Measurements from ENCODE around the gene ORMDL3. TPM values are rescaled to one million over a fixed set of nuclear protein-coding genes. Genes with fewer than 3 reads are reported as not detected.
"Not testable (repeated sequence)": the region's sequence is repeated elsewhere in the genome, so short reads cannot be mapped to it uniquely, and the experiment has no call there.

ORMDL3 gene
- total RNA-seq, 1 donor from 2014 or later = 47.8 TPM

GRCh38 chr17:39903158-39903884 is 24.1 kb downstream of the ORMDL3 start:
- no peaks in the 10 kb centered on the region for H3K9me3 Mint-ChIP-seq
- TF ChIP-seq, protein P1, sequence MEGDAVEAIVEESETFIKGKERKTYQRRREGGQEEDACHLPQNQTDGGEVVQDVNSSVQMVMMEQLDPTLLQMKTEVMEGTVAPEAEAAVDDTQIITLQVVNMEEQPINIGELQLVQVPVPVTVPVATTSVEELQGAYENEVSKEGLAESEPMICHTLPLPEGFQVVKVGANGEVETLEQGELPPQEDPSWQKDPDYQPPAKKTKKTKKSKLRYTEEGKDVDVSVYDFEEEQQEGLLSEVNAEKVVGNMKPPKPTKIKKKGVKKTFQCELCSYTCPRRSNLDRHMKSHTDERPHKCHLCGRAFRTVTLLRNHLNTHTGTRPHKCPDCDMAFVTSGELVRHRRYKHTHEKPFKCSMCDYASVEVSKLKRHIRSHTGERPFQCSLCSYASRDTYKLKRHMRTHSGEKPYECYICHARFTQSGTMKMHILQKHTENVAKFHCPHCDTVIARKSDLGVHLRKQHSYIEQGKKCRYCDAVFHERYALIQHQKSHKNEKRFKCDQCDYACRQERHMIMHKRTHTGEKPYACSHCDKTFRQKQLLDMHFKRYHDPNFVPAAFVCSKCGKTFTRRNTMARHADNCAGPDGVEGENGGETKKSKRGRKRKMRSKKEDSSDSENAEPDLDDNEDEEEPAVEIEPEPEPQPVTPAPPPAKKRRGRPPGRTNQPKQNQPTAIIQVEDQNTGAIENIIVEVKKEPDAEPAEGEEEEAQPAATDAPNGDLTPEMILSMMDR (conservative IDR thresholded peaks at IDR 0.05) = no peak
- no peak overlapping the region for H3K27ac Mint-ChIP-seq (ENCODE audit: unreplicated experiment)
- no peaks in the 10 kb centered on the region for H3K27me3 Mint-ChIP-seq (ENCODE audit: low read depth)
- DNase-seq (ENCODE audit: low read depth, low spot score) = no peak
- H3K36me3 Mint-ChIP-seq (ENCODE audit: low read depth) = no peaks in the 10 kb centered on the region
- H3K4me3 Mint-ChIP-seq = no peak overlapping the region
- no peaks in the 10 kb centered on the region for H3K4me1 Mint-ChIP-seq

GRCh38 chr17:39902027-39902426 is 25.4 kb downstream of the ORMDL3 start:
- not testable (repeated sequence) for H3K9me3 Mint-ChIP-seq; H3K36me3 Mint-ChIP-seq (ENCODE audit: low read depth); H3K4me3 Mint-ChIP-seq

GRCh38 chr17:39899215-39899614 is 28.2 kb downstream of the ORMDL3 start:
- Mint-ChIP-seq H3K27ac (ENCODE audit: unreplicated experiment) (no peak overlapping the region), H3K27me3 (ENCODE audit: low read depth) (peaks cover 6% of the 10 kb centered on the region), H3K36me3 (ENCODE audit: low read depth) (no peaks in the 10 kb centered on the region), H3K4me1 (no peaks in the 10 kb centered on the region), H3K9me3 (no peaks in the 10 kb centered on the region), H3K4me3 (no peak overlapping the region)
- no peak for DNase-seq (ENCODE audit: low read depth, low spot score)
- TF ChIP-seq, protein P1 (conservative IDR thresholded peaks at IDR 0.05) = no peak

More at GRCh38 chr17:39902027-39902426, 25.4 kb downstream of the ORMDL3 start:
- H3K27me3 Mint-ChIP-seq (ENCODE audit: low read depth); DNase-seq (ENCODE audit: low read depth, low spot score); H3K4me1 Mint-ChIP-seq; H3K27ac Mint-ChIP-seq (ENCODE audit: unreplicated experiment): not testable (repeated sequence)

DNA sequence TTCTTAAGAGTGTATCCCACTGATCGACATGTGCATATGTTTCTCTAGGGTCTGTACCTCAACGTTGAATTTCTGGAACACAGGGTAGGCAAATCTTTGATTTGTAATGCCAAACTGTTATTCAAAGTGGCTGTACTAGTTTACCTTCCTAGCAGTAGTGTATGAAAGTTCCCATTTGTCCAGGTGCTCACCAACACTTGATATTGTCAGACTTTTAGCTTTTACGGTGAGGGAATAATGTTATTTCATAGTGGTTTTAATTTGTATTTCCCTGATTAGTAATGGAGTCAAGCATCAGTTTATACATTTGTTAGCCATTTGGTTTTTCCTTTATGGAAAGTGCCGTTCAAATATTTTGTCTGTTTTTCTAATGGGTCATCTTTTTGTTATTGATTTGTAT is 29.3 kb downstream of the ORMDL3 start:
- no peak overlapping the region for H3K4me3 Mint-ChIP-seq
- H3K9me3 Mint-ChIP-seq = no peaks in the 10 kb centered on the region
- H3K27ac Mint-ChIP-seq (ENCODE audit: unreplicated experiment) = no peak overlapping the region
- H3K27me3 Mint-ChIP-seq (ENCODE audit: low read depth) = peaks cover 13% of the 10 kb centered on the region
- TF ChIP-seq, protein P1 (conservative IDR thresholded peaks at IDR 0.05) = no peak
- no peak for DNase-seq (ENCODE audit: low read depth, low spot score)
- H3K36me3 Mint-ChIP-seq (ENCODE audit: low read depth) = no peaks in the 10 kb centered on the region
- no peaks in the 10 kb centered on the region for H3K4me1 Mint-ChIP-seq

GRCh38 chr17:39894681-39895376 is 32.6 kb downstream of the ORMDL3 start:
- TF ChIP-seq, protein P1 (conservative IDR thresholded peaks at IDR 0.05) = no peak
- H3K27me3 Mint-ChIP-seq (ENCODE audit: low read depth) = peaks cover 42% of the 10 kb centered on the region
- DNase-seq (ENCODE audit: low read depth, low spot score) = no peak
- no peak overlapping the region for H3K4me3 Mint-ChIP-seq
- H3K27ac Mint-ChIP-seq (ENCODE audit: unreplicated experiment) = no peak overlapping the region
- H3K36me3 Mint-ChIP-seq (ENCODE audit: low read depth) = no peaks in the 10 kb centered on the region
- no peaks in the 10 kb centered on the region for H3K9me3 Mint-ChIP-seq
- H3K4me1 Mint-ChIP-seq = no peaks in the 10 kb centered on the region

DNA sequence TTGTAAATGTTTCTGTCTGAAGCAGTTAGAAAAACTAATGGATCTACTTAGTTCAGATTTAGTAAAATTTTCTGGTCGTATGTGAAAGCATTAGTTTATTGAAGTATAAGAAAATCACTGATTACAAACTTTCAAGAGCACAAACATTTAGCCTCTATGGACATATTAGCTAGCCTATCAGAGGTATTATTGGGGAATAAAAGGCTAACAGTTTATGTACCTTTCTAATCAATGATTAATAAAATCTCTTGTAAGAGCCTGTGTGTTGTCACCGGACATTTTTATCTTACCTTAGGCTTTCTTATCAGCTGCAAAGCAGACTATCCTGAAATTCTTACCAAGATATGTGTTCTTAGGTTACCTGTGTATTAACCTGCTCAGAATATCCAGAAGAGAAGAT is 38.2 kb downstream of the ORMDL3 start:
- TF ChIP-seq, protein P1 (conservative IDR thresholded peaks at IDR 0.05) = no peak
- DNase-seq (ENCODE audit: low read depth, low spot score) = no peak
- Mint-ChIP-seq H3K27ac (ENCODE audit: unreplicated experiment) (no peak overlapping the region), H3K4me1 (no peaks in the 10 kb centered on the region), H3K4me3 (no peak overlapping the region), H3K9me3 (no peaks in the 10 kb centered on the region), H3K36me3 (ENCODE audit: low read depth) (no peaks in the 10 kb centered on the region), H3K27me3 (ENCODE audit: low read depth) (peaks cover 85% of the 10 kb centered on the region)

Data from neural crest cell (in vitro differentiated cells).